IMR-90 (cell line): ENCODE results near the gene WHRN. TPM values are rescaled to one million over a fixed set of nuclear protein-coding genes. Genes with fewer than 3 reads are reported as not detected.
A peak's percentile ranks its signal among the peaks of the same experiment; 100 is the strongest.

ENCODE experiments used
- ATAC-seq: fragments of 200-7000 bp; cut with Tn5 transposase; 2 replicates; pipeline ENCODE4 v1.9.1; 2020; ENCODE audit warnings: low read depth, mild to moderate bottlenecking, moderate library complexity
- BruUV-seq: library from RNA; stranded (reverse); fragments of 400-500 nt; replicated peaks from 2 replicates; lab custom pipeline; 2021; lab: Mats Ljungman, UMichigan
- CTCF ChIA-PET: fragments of 300-600 bp; formaldehyde crosslinking; extraction: SDS; loops from one replicate; lab custom pipeline; 2021; ENCODE audit warnings: antibody characterized with exemption; lab: Yijun Ruan, JAX
- POLR2A ChIA-PET: fragments of 300-600 bp; sonication (Branson Sonifier 250); formaldehyde crosslinking; loops from one replicate; lab custom pipeline; 2022; ENCODE audit warnings: antibody characterized with exemption; ENCODE audit not compliant: unreplicated experiment; lab: Charles Lee
- DNase-seq: peaks from one replicate; pipeline ENCODE4 v3.0.0; 2013
- H2AFZ ChIP-seq: replicated peaks from 2 replicates; pipeline ENCODE3; 2013; ENCODE audit warnings: low read length, mild to moderate bottlenecking; ENCODE audit not compliant: poor library complexity
- H2AK5ac ChIP-seq: 2 replicates; pipeline ENCODE4 v1.6.1; 2013; ENCODE audit warnings: low read depth, low read length, inconsistent platforms
- H2AK9ac ChIP-seq: replicated peaks from 2 replicates; pipeline ENCODE3; 2013; ENCODE audit warnings: mild to moderate bottlenecking, low read depth, low read length, moderate library complexity; ENCODE audit not compliant: poor library complexity
- H2BK120ac ChIP-seq: 2 replicates; pipeline ENCODE4 v1.6.1; 2013; ENCODE audit warnings: low read depth, low read length, inconsistent platforms
- H2BK15ac ChIP-seq: 3 replicates; pipeline ENCODE4 v1.6.1; 2013; ENCODE audit warnings: low read depth, low read length, inconsistent platforms
- H2BK20ac ChIP-seq: 2 replicates; pipeline ENCODE4 v1.6.1; 2013; ENCODE audit warnings: low read depth, mild to moderate bottlenecking, inconsistent platforms, low read length, moderate library complexity
- H2BK5ac ChIP-seq: 2 replicates; pipeline ENCODE4 v1.6.1; 2013; ENCODE audit warnings: mild to moderate bottlenecking, low read depth, low read length, inconsistent platforms; ENCODE audit not compliant: poor library complexity, severe bottlenecking
- H3K14ac ChIP-seq: replicated peaks from 2 replicates; pipeline ENCODE4 v1.6.1; 2013; ENCODE audit warnings: low read depth, low read length, inconsistent platforms
- H3K18ac ChIP-seq: 2 replicates; pipeline ENCODE4 v1.6.1; 2013; ENCODE audit warnings: low read depth, low read length, control low read depth
- H3K23ac ChIP-seq: 2 replicates; pipeline ENCODE4 v1.6.1; 2013; ENCODE audit warnings: low read depth, low read length, inconsistent platforms
- H3K27ac ChIP-seq: 2 replicates; pipeline ENCODE4 v1.5.1; 2013; ENCODE audit warnings: mild to moderate bottlenecking, control low read depth, low read length; ENCODE audit not compliant: insufficient read depth
- H3K27me3 ChIP-seq: 2 replicates; pipeline ENCODE4 v1.6.1; 2013; ENCODE audit warnings: low read length; ENCODE audit not compliant: control insufficient read depth, insufficient read depth
- H3K36me3 ChIP-seq: 2 replicates; pipeline ENCODE4 v1.6.1; 2013; ENCODE audit warnings: low read length, mixed read lengths; ENCODE audit not compliant: control insufficient read depth, insufficient read depth
- H3K4ac ChIP-seq: 2 replicates; pipeline ENCODE4 v1.6.1; 2013; ENCODE audit warnings: low read depth, low read length, inconsistent platforms
- H3K4me1 ChIP-seq: 2 replicates; pipeline ENCODE4 v1.6.1; 2013; ENCODE audit warnings: low read length, mixed read lengths; ENCODE audit not compliant: control insufficient read depth, insufficient read depth
- H3K4me2 ChIP-seq: 2 replicates; pipeline ENCODE4 v1.6.1; 2013; ENCODE audit warnings: low read depth, mild to moderate bottlenecking, control low read depth, low read length, moderate library complexity
- H3K4me3 ChIP-seq: 2 replicates; pipeline ENCODE4 v1.5.1; 2013; ENCODE audit warnings: low read depth, mild to moderate bottlenecking, control low read depth, low read length, moderate library complexity; ENCODE audit not compliant: insufficient read depth
- H3K56ac ChIP-seq: 2 replicates; pipeline ENCODE4 v1.6.1; 2013; ENCODE audit warnings: low read length, inconsistent platforms; ENCODE audit not compliant: insufficient read depth; ENCODE audit errors: extremely low read depth
- H3K79me1 ChIP-seq, 2 experiments: 2 replicates each; pipeline ENCODE4 v1.6.1; 2013; ENCODE audit warnings: low read length in 2 of 2, inconsistent platforms in 1 of 2, low read depth in 1 of 2
- H3K9ac ChIP-seq: 2 replicates; pipeline ENCODE4 v1.6.1; 2013; ENCODE audit warnings: low read depth, low read length, control low read depth
- H3K9me1 ChIP-seq: 2 replicates; pipeline ENCODE4 v1.6.1; 2013; ENCODE audit warnings: low read length, inconsistent platforms; ENCODE audit not compliant: insufficient read depth
- H3K9me3 ChIP-seq: 2 replicates; pipeline ENCODE4 v1.6.1; 2013; ENCODE audit warnings: low read length; ENCODE audit not compliant: control insufficient read depth, insufficient read depth
- H4K20me1 ChIP-seq: 2 replicates; pipeline ENCODE4 v1.6.1; 2013; ENCODE audit warnings: low read length, inconsistent platforms; ENCODE audit not compliant: insufficient read depth
- H4K5ac ChIP-seq: 2 replicates; pipeline ENCODE4 v1.6.1; 2013; ENCODE audit warnings: mild to moderate bottlenecking, low read depth, low read length, control low read depth
- H4K8ac ChIP-seq, 2 experiments: 2 replicates each; pipeline ENCODE4 v1.6.1; 2013; ENCODE audit warnings: low read depth in 2 of 2, low read length in 2 of 2, control low read depth in 1 of 2, inconsistent platforms in 1 of 2
- H4K91ac ChIP-seq: 2 replicates; pipeline ENCODE4 v1.6.1; 2013; ENCODE audit warnings: low read depth, low read length, inconsistent platforms; ENCODE audit not compliant: insufficient read depth
- BHLHE40 ChIP-seq: fragments of 150-350 bp; IDR thresholded peaks from 2 replicates; pipeline ENCODE4 v1.6.1; 2016; ENCODE audit warnings: mild to moderate bottlenecking, low read depth, low read length
- CHD1 ChIP-seq: IDR thresholded peaks from 2 replicates; pipeline ENCODE4 v1.6.1; 2012; ENCODE audit warnings: low read depth, low read length, improper control_type of control experiment
- MAFK ChIP-seq: IDR thresholded peaks from 2 replicates; pipeline ENCODE4 v1.6.1; 2012; ENCODE audit warnings: low read depth, low read length, improper control_type of control experiment
- MXI1 ChIP-seq: IDR thresholded peaks from 2 replicates; pipeline ENCODE4 v1.6.1; 2012; ENCODE audit warnings: low read depth, mild to moderate bottlenecking, low read length, moderate library complexity, borderline replicate concordance
- NFE2L2 ChIP-seq: fragments of 150-350 bp; IDR thresholded peaks from 2 replicates; pipeline ENCODE4 v1.6.1; 2016; ENCODE audit warnings: low read depth, mild to moderate bottlenecking, low read length
- POLR2A ChIP-seq: IDR thresholded peaks from 2 replicates; pipeline ENCODE4 v1.6.1; 2012; ENCODE audit warnings: mild to moderate bottlenecking, low read depth, low read length
- RAD21 ChIP-seq: IDR thresholded peaks from 2 replicates; pipeline ENCODE4 v1.6.1; 2012; ENCODE audit warnings: low read length, improper control_type of control experiment
- RCOR1 ChIP-seq: IDR thresholded peaks from 2 replicates; pipeline ENCODE4 v1.6.1; 2012; ENCODE audit warnings: mild to moderate bottlenecking, low read length, improper control_type of control experiment; ENCODE audit not compliant: insufficient replicate concordance
- WGBS, 2 experiments: methylation state at CpG; one replicate each; pipeline versions ENCODE4 v1.1.5 to v1.1.7; 2013; ENCODE audit warnings: missing lambda C conversion rate in 2 of 2; ENCODE audit not compliant: insufficient read length in 1 of 2; ENCODE audit errors: extremely low coverage in 2 of 2; 5-methylcytosine and 5-hydroxymethylcytosine counted together
- dilution Hi-C: fragments of 300-500 bp; cut with HindIII; formaldehyde crosslinking; loops from one replicate; pipeline ENCODE4 v1.14.3; 2018; ENCODE audit warnings: low sequenced_read_pairs; ENCODE audit not compliant: unreplicated experiment
- in situ Hi-C: fragments of 300-500 bp; cut with MboI; formaldehyde crosslinking; loops from 3 replicates; pipeline ENCODE4 v1.14.3; 2019; ENCODE audit warnings: low sequenced_read_pairs, inconsistent platforms, mixed read lengths
- intact Hi-C: fragments of 100-400 bp; cut with micrococcal nuclease; formaldehyde crosslinking; loops from 2 replicates; pipeline ENCODE4 v1.10.0; 2022
- polyA plus RNA-seq, 3 experiments: library from polyadenylated mRNA; depleted of rRNA; stranded (reverse); fragments of >200 nt; gene quantifications; 2 replicates each; pipeline ENCODE4 v1.2.3, GENCODE V29; 2012; ENCODE audit warnings: low replicate concordance in 1 of 3
- total RNA-seq: library from RNA; depleted of rRNA; stranded (reverse); fragments of >200 nt; gene quantifications from 2 replicates; pipeline ENCODE4 v1.2.3, GENCODE V29; 2012
- TF ChIP-seq, protein P1 (sequence below): fragments of 150-350 bp; IDR thresholded peaks from 2 replicates; pipeline ENCODE4 v1.6.1; 2017; ENCODE audit warnings: mild to moderate bottlenecking, antibody characterized with exemption, low read length, low read depth
- TF ChIP-seq, protein P2 (sequence below): conservative IDR thresholded peaks from 2 replicates; pipeline ENCODE4 v1.5.1; 2012; ENCODE audit warnings: mild to moderate bottlenecking, low read depth, low read length, improper control_type of control experiment

WHRN gene
- total and polyA plus RNA-seq, 2 of the 4 experiments (the other 2 are of a cell fraction), result 0.18 to 2.6 TPM

DNA sequence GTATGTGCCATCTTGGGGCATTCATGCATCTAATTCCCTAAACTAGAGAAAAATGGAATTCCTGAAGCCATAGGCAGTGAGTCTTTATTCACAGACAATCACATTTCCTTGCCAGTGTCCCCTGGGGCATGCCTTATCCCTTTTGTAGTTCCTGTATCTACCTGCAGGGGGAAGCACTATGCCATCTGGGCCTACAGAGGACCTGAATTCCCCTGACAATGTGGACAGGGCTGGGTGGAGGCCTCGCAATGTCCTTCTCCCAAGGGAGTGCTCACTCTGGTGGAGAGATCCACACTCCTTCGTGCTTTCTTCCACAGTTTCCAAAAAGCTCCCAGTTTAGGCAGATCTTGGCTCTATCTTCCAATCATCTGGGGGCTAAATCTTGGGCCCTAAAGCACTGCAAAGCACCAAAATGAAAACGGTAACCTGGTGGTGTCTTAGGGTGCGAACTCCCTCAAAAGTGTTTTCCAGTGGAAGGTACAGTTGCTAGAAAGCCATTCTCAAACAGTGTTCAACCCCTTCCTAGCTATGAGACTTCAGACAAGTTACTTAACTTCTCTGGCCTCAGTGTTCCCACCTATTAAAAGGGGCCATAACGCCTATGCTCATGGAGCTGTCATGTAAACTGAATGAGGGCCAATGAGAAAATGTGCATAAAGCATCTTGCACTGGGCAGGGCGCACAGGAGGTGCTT lies 17.5 kb downstream of the WHRN start (continued):
- no peak for TF ChIP-seq BHLHE40
- no peak for TF ChIP-seq CHD1

DNA sequence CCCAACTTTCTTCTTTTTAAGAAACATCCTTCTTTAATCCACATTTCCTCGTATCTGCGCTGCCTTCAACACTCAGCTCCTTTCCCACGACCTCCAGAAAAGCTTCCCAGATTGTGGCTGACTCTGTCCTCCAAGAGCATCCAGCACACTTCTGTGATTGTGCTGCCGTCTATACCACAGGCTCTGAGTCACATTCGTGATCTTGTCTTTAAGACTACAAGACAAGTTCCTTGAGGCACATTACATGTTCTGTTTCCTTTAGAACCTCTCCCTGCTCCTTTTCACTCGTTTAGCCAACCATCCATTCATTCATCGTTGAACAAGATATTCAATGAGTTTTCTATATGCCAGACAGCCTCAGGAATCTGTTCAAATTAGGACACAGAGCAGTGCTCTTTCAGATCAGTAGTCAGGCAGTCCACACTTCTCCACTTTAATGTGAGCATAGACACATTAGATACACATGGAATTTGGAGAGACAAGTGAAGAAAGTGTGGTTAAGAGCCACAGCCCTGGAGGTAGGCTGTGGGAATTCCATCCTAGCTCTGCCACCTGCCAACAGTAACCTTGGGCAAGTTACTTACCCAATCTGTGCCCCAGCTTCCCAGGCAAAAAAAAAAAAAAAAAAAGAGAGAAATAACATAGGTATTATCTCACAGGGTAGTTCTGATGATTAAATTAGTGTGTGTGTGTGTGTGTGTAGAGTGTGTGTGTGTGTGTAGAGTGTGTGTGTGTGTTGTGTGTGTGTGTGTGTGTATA lies 18.9 kb downstream of the WHRN start:
- Histone ChIP-seq H4K20me1 (no peaks in the 10 kb centered on the region), H4K8ac (no peak overlapping the region), H3K27me3 (peaks cover 4% of the 10 kb centered on the region; the same call in 1 of the 2 replicates), H2AK5ac (peak overlapping the region; percentile 56), H2BK15ac (peak overlapping the region; percentile 41; the same call in 1 of the 3 replicates), H3K14ac (0 out of 2 replicates have a peak overlapping the region, but pooled peaks have one; percentile 25), H3K27ac (no peak overlapping the region), H3K36me3 (no peaks in the 10 kb centered on the region), H4K5ac (no peak overlapping the region), H3K4ac (peak overlapping the region; percentile 8; the same call in 1 of the 2 replicates), H3K9ac (no peak overlapping the region), H2BK20ac (no peak overlapping the region), H3K79me1 (peaks cover 0 to 7% of the 10 kb centered on the region in 2 experiments; a peak in 1 of 4 replicates), H2AK9ac (no peak overlapping the region), H2AFZ (no peak overlapping the region), H3K4me2 (no peak overlapping the region), H4K91ac (no peak overlapping the region), H3K18ac (no peak overlapping the region), H3K9me1 (peaks cover 11% of the 10 kb centered on the region; the same call in 1 of the 2 replicates), H2BK5ac (no peak overlapping the region), H3K56ac (no peak overlapping the region), H3K4me3 (no peak overlapping the region), H3K4me1 (peaks cover 4% of the 10 kb centered on the region), H3K9me3 (no peaks in the 10 kb centered on the region), H2BK120ac (peak overlapping the region; percentile 26; the same call in 1 of the 2 replicates), H3K23ac (no peak overlapping the region; the same call in 1 of the 2 replicates)
- WGBS, 2 experiments, result 66% methylated on average over 6 of the region's 7 CpGs; no CpG with 5 or more reads in 1 of the 2 experiments
- no peak for ATAC-seq
- in situ Hi-C loops, result loop anchor here (5.0 to 10.0 kb wide), 2 partner anchors 166 to 528 kb away; no protein-coding TSS in a partner anchor
- peak; percentile 37 for DNase-seq
- BruUV-seq, result no TSS peak
- dilution Hi-C loops, result no loop called here
- intact Hi-C loops, result loop anchor here (5.0 kb wide), 1 partner anchor 126 kb away; the partner anchor contains the start of gene TMEM268
- ChIA-PET CTCF (interaction anchor here (0.6 to 3.1 kb wide), 3 partner anchors 16 to 167 kb away, joined by 3 to 16 read pairs (median 4); no protein-coding TSS in a partner anchor), POLR2A (no interaction called here)
- TF ChIP-seq RCOR1 (no peak), POLR2A (no peak), NFE2L2 (no peak), MXI1 (no peak), RAD21 (no peak), MAFK (no peak)
- TF ChIP-seq, protein P1, sequence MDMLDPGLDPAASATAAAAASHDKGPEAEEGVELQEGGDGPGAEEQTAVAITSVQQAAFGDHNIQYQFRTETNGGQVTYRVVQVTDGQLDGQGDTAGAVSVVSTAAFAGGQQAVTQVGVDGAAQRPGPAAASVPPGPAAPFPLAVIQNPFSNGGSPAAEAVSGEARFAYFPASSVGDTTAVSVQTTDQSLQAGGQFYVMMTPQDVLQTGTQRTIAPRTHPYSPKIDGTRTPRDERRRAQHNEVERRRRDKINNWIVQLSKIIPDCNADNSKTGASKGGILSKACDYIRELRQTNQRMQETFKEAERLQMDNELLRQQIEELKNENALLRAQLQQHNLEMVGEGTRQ, result no peak
- TF ChIP-seq, protein P2, sequence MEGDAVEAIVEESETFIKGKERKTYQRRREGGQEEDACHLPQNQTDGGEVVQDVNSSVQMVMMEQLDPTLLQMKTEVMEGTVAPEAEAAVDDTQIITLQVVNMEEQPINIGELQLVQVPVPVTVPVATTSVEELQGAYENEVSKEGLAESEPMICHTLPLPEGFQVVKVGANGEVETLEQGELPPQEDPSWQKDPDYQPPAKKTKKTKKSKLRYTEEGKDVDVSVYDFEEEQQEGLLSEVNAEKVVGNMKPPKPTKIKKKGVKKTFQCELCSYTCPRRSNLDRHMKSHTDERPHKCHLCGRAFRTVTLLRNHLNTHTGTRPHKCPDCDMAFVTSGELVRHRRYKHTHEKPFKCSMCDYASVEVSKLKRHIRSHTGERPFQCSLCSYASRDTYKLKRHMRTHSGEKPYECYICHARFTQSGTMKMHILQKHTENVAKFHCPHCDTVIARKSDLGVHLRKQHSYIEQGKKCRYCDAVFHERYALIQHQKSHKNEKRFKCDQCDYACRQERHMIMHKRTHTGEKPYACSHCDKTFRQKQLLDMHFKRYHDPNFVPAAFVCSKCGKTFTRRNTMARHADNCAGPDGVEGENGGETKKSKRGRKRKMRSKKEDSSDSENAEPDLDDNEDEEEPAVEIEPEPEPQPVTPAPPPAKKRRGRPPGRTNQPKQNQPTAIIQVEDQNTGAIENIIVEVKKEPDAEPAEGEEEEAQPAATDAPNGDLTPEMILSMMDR, result no peak
